ENCODE results near the gene TMEM39A. TPM values are rescaled to one million over a fixed set of nuclear protein-coding genes. Genes with fewer than 3 reads are reported as not detected.

The TMEM39A gene
- total RNA-seq, 1 experiment from 2014 or later = 40.2 TPM

GRCh38 chr3:119510690-119511089 lies 47.3 kb upstream of the TMEM39A start (continued):
- TF ChIP-seq ZBTB33 (IDR thresholded peaks at IDR 0.05; ENCODE audit: extremely low read depth, insufficient replicate concordance, low read length) (no peak), SRF (IDR thresholded peaks at IDR 0.05; ENCODE audit: low read depth) (no peak)

DNA sequence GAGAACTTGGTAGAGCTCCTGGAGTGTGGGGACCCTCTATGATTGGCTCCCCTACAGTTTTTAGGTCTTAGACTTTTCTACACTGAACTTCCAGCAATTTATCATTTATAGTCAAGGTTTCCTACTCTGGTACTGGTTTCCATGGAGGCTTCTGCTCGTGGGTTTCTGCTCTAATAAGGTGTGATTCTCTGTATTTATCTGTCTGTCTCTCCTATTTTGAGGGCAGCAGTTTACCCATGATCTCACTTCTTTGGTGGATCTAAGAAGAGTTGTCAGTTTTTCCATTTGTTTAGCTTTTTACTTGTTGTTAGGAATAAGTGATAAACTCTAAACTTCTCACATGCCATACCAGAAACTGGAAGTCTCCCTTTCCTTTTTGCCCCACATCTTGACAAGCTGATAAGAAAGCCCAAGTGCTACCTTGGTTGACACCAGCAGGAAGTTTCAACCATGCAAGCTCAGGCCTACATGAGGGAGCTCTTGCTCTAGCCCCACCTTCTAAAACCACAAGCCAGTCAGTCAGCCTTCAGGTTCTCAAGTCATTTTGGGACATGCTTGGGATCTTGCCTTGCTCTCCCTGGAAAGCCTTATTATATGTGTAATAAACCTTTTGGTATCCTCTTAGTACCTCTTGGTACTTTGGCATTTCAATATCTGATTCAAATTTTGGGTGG lies 44.9 kb upstream of the TMEM39A start:
- no peaks in the 10 kb centered on the region for H3K27me3 ChIP-seq (ENCODE audit: insufficient read depth, low read length)
- intact Hi-C loops (cut with micrococcal nuclease) = no loop called here
- RAD21 ChIA-PET (ENCODE audit: low non-redundant PET in 1 of 2, low total read pairs in 2 of 2, uncharacterized antibody in 2 of 2, unreplicated experiment in 2 of 2) = no interaction called here
- CTCF ChIA-PET = no interaction called here
- H3K4me2 ChIP-seq (ENCODE audit: low read length) = no peak overlapping the region
- no peaks in the 10 kb centered on the region for H3K4me1 ChIP-seq (ENCODE audit: control insufficient read depth in 1 of 2, insufficient read depth in 2 of 2, low read length in 2 of 2)
- no TSS peak for BruUV-seq (replicated peaks)
- DNase-seq (ENCODE audit: low read depth, low spot score) (no peak), ATAC-seq (no peak)
- H3K79me2 ChIP-seq (ENCODE audit: insufficient read depth, low read length) = peaks cover 15% of the 10 kb centered on the region; the same call in 1 of the 2 replicates
- H3K9ac ChIP-seq (ENCODE audit: low read length) = no peak overlapping the region
- no peaks in the 10 kb centered on the region for H3K9me2 ChIP-seq (ENCODE audit: insufficient read depth)
- no peak overlapping the region for H3K27ac ChIP-seq (ENCODE audit: low read depth, low read length)
- no peaks in the 10 kb centered on the region for H4K20me1 ChIP-seq (ENCODE audit: insufficient read depth)
- POLR2A ChIA-PET = no interaction called here
- H3K9me3 ChIP-seq (ENCODE audit: control insufficient read depth in 1 of 2, insufficient read depth in 1 of 2, low read depth in 1 of 2, low read length in 2 of 2) = no peaks in the 10 kb centered on the region
- no peak overlapping the region for H2AFZ ChIP-seq (ENCODE audit: low read depth, low read length, poor library complexity, severe bottlenecking)
- H3K36me3 ChIP-seq (ENCODE audit: control insufficient read depth in 1 of 2, insufficient read depth in 2 of 2, low read length in 2 of 2) = peaks cover 11 to 17% of the 10 kb centered on the region in 2 experiments; a peak in 2 of 4 replicates
- no peak overlapping the region for H3K4me3 ChIP-seq (replicated peaks in 1 of 2; ENCODE audit: low read depth in 1 of 2, low read length in 2 of 2)
- no peak for TF ChIP-seq EZH2phosphoT487 (IDR thresholded peaks at IDR 0.05; ENCODE audit: borderline replicate concordance)
- no peak for TF ChIP-seq JUND (IDR thresholded peaks at IDR 0.05)
- TF ChIP-seq YY1 (IDR thresholded peaks at IDR 0.05; ENCODE audit: extremely low read depth, insufficient replicate concordance, low read depth, low read length) = no peak
- TF ChIP-seq EZH2 (IDR thresholded peaks at IDR 0.05) = no peak
- no peak for TF ChIP-seq CBX3 (IDR thresholded peaks at IDR 0.05; ENCODE audit: low read depth)
- no peak for TF ChIP-seq ELF1 (IDR thresholded peaks at IDR 0.05; ENCODE audit: borderline replicate concordance, low read depth)
- TF ChIP-seq, protein P1, sequence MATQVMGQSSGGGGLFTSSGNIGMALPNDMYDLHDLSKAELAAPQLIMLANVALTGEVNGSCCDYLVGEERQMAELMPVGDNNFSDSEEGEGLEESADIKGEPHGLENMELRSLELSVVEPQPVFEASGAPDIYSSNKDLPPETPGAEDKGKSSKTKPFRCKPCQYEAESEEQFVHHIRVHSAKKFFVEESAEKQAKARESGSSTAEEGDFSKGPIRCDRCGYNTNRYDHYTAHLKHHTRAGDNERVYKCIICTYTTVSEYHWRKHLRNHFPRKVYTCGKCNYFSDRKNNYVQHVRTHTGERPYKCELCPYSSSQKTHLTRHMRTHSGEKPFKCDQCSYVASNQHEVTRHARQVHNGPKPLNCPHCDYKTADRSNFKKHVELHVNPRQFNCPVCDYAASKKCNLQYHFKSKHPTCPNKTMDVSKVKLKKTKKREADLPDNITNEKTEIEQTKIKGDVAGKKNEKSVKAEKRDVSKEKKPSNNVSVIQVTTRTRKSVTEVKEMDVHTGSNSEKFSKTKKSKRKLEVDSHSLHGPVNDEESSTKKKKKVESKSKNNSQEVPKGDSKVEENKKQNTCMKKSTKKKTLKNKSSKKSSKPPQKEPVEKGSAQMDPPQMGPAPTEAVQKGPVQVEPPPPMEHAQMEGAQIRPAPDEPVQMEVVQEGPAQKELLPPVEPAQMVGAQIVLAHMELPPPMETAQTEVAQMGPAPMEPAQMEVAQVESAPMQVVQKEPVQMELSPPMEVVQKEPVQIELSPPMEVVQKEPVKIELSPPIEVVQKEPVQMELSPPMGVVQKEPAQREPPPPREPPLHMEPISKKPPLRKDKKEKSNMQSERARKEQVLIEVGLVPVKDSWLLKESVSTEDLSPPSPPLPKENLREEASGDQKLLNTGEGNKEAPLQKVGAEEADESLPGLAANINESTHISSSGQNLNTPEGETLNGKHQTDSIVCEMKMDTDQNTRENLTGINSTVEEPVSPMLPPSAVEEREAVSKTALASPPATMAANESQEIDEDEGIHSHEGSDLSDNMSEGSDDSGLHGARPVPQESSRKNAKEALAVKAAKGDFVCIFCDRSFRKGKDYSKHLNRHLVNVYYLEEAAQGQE (IDR thresholded peaks at IDR 0.05; ENCODE audit: low read depth) = no peak
- TF ChIP-seq, protein P2, sequence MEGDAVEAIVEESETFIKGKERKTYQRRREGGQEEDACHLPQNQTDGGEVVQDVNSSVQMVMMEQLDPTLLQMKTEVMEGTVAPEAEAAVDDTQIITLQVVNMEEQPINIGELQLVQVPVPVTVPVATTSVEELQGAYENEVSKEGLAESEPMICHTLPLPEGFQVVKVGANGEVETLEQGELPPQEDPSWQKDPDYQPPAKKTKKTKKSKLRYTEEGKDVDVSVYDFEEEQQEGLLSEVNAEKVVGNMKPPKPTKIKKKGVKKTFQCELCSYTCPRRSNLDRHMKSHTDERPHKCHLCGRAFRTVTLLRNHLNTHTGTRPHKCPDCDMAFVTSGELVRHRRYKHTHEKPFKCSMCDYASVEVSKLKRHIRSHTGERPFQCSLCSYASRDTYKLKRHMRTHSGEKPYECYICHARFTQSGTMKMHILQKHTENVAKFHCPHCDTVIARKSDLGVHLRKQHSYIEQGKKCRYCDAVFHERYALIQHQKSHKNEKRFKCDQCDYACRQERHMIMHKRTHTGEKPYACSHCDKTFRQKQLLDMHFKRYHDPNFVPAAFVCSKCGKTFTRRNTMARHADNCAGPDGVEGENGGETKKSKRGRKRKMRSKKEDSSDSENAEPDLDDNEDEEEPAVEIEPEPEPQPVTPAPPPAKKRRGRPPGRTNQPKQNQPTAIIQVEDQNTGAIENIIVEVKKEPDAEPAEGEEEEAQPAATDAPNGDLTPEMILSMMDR (IDR thresholded peaks at IDR 0.05 in 2 of 3, conservative IDR thresholded peaks at IDR 0.05 in 1 of 3; ENCODE audit: borderline replicate concordance in 1 of 3, insufficient read depth in 1 of 3, low read depth in 2 of 3, low read length in 2 of 3) = no peak
- no peak for TF ChIP-seq ZBTB33 (IDR thresholded peaks at IDR 0.05; ENCODE audit: extremely low read depth, insufficient replicate concordance, low read length)
- no peak for TF ChIP-seq TCF7L2 (IDR thresholded peaks at IDR 0.05; ENCODE audit: borderline replicate concordance, extremely low read depth, insufficient read depth, insufficient read length)
- TF ChIP-seq POLR2A (IDR thresholded peaks at IDR 0.05; ENCODE audit: borderline replicate concordance, extremely low read depth, insufficient read depth, insufficient read length) = no peak
- TF ChIP-seq SRF (IDR thresholded peaks at IDR 0.05; ENCODE audit: low read depth) = no peak
- TF ChIP-seq, protein P3, sequence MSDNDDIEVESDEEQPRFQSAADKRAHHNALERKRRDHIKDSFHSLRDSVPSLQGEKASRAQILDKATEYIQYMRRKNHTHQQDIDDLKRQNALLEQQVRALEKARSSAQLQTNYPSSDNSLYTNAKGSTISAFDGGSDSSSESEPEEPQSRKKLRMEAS (IDR thresholded peaks at IDR 0.05) = no peak
